Skin of body (tissue), 2 donors: ENCODE results near the gene IRF8. TPM values are rescaled to one million over a fixed set of nuclear protein-coding genes. Genes with fewer than 3 reads are reported as not detected.

ENCODE experiments used
- DNase-seq: peaks from one replicate; lab custom pipeline; 2025; lab: John Stamatoyannopoulos, UW
- total RNA-seq: library from RNA; depleted of rRNA; stranded (reverse); fragments of >200 nt; gene quantifications from one replicate; pipeline ENCODE4 v1.2.3, GENCODE V29; 2014

IRF8 gene
- total RNA-seq, 1 donor from 2014 or later: 22.6 TPM

- DNase-seq: no peak
Observed at GRCh38 chr16:85913141-85913601, 14.2 kb downstream of the IRF8 start.

DNA sequence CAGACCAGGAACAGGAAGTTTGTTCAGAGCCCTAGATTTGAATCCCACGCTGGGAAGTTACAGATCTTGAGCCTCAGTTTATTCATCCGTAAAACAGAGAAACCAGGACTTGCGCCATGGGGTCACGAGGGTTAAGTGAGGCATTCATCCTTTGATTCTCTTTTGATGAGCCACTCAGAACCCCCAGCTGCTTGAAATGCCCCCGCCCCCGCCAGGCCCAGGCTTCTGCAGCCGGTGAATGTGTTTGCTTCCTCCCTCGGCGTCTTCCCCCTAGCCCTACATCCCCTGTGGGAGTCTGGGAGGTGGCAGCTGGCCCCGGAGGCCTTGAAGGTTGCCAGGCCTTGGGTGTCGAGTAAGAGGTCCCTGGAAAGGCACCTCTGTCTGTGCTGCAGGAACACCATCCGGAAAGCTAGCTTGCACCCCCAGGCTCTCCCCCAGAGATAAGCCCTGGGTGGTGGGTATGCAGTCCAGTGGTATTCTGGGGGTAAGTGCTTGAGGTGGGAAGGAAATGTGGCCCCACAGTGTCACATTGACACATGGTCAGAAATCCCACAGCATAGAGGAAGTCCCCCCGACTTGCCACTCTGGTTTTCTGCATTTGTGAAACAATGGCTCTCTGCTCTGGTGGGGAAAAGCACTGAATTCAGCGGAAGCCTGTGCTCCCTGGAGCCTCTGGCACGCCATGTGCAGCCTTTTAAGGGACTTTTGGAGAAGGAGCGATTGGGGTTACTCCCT lies 14.9 kb downstream of the IRF8 start:
- no peak for DNase-seq

GRCh38 chr16:85914423-85914794 lies 15.4 kb downstream of the IRF8 start:
- DNase-seq: no peak

- no peak for DNase-seq
Observed at GRCh38 chr16:85915125-85915845, 16.3 kb downstream of the IRF8 start.

- no peak for DNase-seq
Observed at GRCh38 chr16:85916141-85916890, 17.4 kb downstream of the IRF8 start.

GRCh38 chr16:85917012-85917411 lies 18.1 kb downstream of the IRF8 start:
- DNase-seq: no peak

DNA sequence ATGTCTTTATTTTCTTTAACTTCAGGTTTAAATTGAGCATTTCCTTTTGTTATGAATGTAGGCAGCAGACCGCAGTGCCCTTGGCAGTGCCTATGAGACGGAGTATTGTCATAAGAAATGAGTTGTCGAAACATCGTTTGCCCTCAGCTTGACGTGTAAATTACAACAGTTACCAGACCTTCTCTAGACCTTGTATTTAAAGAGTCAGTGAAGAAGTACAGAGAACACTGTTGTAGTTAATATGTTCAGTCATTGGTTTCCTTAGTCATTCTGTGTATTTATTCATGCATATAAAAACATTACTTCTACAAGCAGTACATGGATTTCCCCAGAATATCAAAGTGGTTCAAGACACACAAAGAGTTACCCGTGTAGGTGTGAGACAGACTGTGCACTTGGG lies 19.0 kb downstream of the IRF8 start:
- DNase-seq: no peak

- no peak for DNase-seq
Observed at GRCh38 chr16:85918436-85918835, 19.5 kb downstream of the IRF8 start.

DNA sequence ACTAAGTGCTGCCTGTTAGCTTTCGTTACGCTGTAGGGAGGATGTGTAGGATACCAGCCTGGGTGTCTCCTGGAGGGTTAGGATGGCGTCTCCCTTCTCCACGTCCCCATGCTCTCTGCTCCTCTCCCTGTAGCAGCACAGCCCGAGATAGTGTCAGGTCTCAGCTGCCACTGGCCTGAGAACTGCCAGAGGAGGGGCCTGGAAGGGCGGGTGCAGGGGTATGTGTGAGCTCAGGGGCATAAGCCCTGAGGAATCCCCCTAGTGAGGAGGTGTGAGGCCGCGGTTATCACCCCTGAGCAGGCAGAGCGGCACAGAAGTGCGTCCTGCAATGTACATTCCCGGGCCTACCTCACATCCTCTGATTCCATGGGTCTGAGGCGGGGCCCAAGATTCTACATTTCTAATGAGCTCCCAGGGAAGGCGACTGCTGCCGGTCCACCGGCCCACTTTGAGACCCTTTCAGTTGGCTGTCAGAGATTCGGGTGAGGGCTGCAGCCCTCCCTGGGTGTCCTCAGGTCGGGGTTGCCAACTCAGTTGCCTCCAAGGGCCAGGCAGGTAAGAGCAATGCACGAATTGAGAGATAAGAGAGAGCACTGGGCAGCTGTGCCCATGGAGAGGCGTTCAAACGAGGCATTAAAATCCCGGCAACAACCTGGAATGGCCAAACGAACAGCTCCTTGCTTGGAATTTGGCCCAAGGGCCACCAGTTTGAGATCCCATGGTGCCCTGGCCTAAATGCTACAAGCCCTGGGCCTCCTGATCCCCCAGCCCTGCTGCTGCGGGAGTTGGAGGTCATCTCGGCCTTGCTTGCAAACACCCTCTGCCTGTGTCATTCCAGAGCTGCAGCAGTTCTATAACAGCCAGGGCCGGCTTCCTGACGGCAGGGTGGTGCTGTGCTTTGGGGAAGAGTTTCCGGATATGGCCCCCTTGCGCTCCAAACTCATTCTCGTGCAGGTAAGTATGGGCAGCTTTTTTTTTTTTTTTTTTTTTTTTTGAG lies 20.6 kb downstream of the IRF8 start:
- no peak for DNase-seq

GRCh38 chr16:85921026-85921425 lies 22.1 kb downstream of the IRF8 start:
- DNase-seq: no peak

- DNase-seq: peak; percentile 41
Observed at GRCh38 chr16:85923153-85924021, 24.4 kb downstream of the IRF8 start.

DNA sequence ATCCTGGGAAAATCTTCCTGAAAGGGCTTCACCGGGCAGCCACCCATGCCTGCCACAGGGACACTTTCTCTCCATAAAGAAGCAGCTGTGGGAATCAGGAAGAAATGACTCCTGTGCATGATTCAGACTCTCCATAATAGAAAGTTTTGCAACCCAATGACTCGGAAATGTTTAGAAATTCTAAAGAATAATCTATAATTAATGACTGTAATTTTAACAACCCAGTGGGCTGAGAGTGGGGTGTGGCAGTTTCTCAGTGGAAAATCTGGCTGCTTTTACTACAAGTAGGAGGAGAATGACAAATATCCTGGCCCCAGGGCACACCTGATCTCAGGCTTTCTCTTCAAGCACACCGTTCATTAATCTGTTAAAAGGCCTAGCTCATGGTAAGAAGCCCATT lies 25.7 kb downstream of the IRF8 start:
- no peak for DNase-seq

DNA sequence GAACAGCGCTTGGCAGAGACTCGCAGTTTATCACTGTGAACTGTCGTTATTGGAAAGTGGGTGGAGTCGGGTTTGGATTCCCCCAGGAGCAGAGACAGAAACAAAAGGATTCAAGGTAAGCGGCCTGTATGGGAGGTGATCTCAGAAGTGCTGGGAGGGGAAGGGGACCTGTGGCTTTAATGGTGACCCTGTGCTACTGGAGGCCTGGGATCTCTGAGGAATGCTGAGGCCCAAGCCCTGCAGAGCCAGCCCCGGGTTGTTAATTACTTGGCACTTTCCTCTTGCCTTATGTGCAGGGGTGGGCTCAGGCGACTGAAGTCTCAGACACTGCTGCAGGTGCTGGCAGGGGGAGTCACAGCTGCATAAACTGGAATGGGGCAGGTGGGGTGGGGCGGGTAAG lies 27.4 kb downstream of the IRF8 start:
- no peak for DNase-seq

GRCh38 chr16:85927371-85927770 lies 28.4 kb downstream of the IRF8 start:
- DNase-seq: no peak

DNA sequence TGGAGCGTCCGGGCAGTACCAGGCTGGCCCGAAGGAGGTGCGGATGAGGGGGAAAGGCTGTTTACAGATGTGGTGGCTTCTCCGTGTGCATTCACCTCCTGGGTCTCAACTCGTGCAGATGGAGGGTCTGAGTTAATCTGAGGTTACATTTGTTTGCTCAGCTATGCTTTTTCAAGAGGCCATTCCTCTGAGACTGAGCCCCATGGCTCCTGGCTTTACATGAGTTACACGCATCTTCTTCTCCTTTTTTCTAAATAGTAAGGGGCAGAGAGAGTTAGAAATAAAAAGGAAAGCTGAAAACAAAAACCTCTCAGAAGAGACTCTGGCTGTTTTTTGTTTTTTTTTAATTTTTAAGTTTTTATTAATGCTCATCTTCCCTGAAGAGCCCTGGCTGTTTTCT lies 29.0 kb downstream of the IRF8 start:
- DNase-seq: no peak

- DNase-seq: peak; percentile 81
Observed at GRCh38 chr16:85928401-85928820, 29.4 kb downstream of the IRF8 start.

DNA sequence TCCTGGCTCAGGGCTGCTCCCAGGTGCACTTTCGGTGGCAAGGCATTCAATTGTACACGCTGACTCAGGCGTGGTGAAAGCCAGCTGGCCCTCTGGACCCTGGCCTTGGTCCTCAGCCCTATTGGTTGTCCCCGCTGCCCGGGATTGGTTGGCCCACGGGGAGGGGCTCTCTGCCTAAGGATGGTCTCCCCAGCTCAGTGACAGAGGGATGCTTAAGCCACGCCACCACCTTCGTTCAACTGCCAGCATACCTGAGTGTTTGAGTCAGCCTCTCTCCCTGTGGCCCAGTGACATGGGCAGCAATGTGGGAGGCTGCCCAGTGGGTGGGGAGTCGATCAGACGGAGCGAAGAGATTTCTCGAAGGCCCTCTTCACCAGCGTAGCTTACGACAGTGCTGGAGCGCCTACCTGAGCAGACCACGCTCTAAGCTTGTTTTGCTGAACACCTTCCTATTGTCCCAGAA lies 30.3 kb downstream of the IRF8 start:
- DNase-seq: no peak

GRCh38 chr16:85930301-85930700 lies 31.3 kb downstream of the IRF8 start:
- DNase-seq: no peak

DNA sequence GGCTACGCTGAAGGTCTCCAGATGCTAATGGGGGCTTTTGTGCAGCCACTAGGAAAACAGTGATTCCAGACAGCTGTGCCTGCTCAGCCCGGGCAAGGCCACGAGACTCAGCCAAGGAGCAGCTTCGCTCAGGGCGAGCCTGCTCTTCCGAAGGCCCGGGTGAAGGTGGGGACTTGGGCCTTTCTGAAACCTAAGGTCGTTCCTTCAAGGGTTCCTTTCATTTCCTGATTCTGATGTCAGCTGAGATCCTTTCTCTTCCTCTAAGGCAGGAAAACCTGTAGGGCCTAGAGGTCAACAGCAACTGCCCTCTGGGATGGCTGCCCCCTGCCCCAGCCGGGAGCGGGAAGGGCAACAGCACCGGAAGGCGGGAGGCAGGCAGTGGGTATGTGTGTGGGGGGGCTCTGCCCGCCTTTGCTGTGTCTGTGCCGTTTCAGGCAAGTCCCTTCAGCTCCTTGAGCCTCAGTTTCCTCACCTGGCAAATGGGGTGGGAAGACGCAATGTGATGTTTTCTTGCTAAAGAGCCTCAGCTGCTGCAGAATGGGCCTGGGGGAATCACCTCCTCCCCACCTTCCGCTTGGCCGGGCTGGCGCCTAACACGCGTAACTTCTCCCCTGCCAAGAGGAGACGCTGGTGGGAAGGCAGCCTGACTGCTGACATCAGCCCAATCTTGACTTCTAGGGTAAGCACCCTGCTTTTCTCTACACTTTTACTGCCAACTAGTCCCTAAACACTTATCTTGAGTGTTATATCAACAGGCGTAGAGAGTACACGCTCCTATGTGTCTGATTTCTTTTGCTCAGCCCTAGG lies 32.8 kb downstream of the IRF8 start:
- DNase-seq: no peak
